ENCODE measurements around the gene CPXM1. TPM values are rescaled to one million over a fixed set of nuclear protein-coding genes. Genes with fewer than 3 reads are reported as not detected.

The CPXM1 gene
- total and polyA plus RNA-seq, 2 donors (not counting 3 experiments of a cell fraction or from before 2014, with no cell fraction given), result 18.9 to 20.3 TPM

GRCh38 chr20:2801286-2801728 is 880 bp upstream of the CPXM1 start:
- ChIA-PET POLR2A (no interaction called here), CTCF (interaction anchor here (0.7 to 2.6 kb wide), 3 partner anchors 11 to 51 kb away, joined by 3 to 6 read pairs (median 5); no protein-coding TSS in a partner anchor)

More at GRCh38 chr20:2801286-2801728, 880 bp upstream of the CPXM1 start:
- DNase-seq (ENCODE audit: low read depth, low spot score), result no peak
- peak; percentile 12 for FAIRE-seq
- TF ChIP-seq MAX (IDR thresholded peaks at IDR 0.05; ENCODE audit: insufficient read depth, insufficient read length) (no peak), POLR2A (IDR thresholded peaks at IDR 0.05; ENCODE audit: low read depth, low read length) (no peak), EZH2 (IDR thresholded peaks at IDR 0.05; ENCODE audit: borderline replicate concordance, low read depth, low read length, severe bottlenecking) (no peak), FOS (IDR thresholded peaks at IDR 0.05; ENCODE audit: borderline replicate concordance, insufficient read depth, low read length) (no peak), GATA2 (IDR thresholded peaks at IDR 0.05; ENCODE audit: insufficient read depth, insufficient read length, low read depth, low read length) (no peak), CTCF (IDR thresholded peaks at IDR 0.05; ENCODE audit: extremely low read depth in 1 of 2, insufficient read depth in 1 of 2, low read depth in 1 of 2, low read length in 2 of 2) (no peak), MYC (IDR thresholded peaks at IDR 0.05; ENCODE audit: low read depth, low read length) (no peak), POLR2AphosphoS5 (IDR thresholded peaks at IDR 0.05; ENCODE audit: insufficient read depth, low read depth, low read length) (no peak), JUN (IDR thresholded peaks at IDR 0.05; ENCODE audit: borderline replicate concordance, insufficient read depth, insufficient read length, low read depth) (no peak)
- BruUV-seq (replicated peaks), result TSS peak; percentile 63
- Histone ChIP-seq H3K27me3 (ENCODE audit: control insufficient read depth in 2 of 2, insufficient read depth in 2 of 2, low read length in 2 of 2) (peaks cover 53 to 65% of the 10 kb centered on the region in 2 experiments), H3K9ac (replicated peaks; ENCODE audit: extremely low read depth, insufficient read depth, low read length) (no peak overlapping the region), H3K4me1 (ENCODE audit: control insufficient read depth, extremely low read depth, insufficient read depth, low read length) (peaks cover 6% of the 10 kb centered on the region), H3K27ac (ENCODE audit: insufficient read depth, low read depth, low read length) (no peak overlapping the region), H3K79me2 (ENCODE audit: control insufficient read depth, insufficient read depth, low read length) (no peaks in the 10 kb centered on the region), H4K20me1 (replicated peaks; ENCODE audit: control insufficient read depth, extremely low read depth, insufficient read depth, low read length) (no peaks in the 10 kb centered on the region), H3K9me1 (replicated peaks; ENCODE audit: control insufficient read depth, extremely low read depth, insufficient read depth, low read length) (no peaks in the 10 kb centered on the region), H3K4me2 (ENCODE audit: insufficient read depth, low read length) (peak overlapping the region; percentile 33), H3K36me3 (ENCODE audit: control insufficient read depth in 2 of 2, extremely low read depth in 1 of 2, insufficient read depth in 2 of 2, low read length in 2 of 2) (no peaks in the 10 kb centered on the region), H2AFZ (ENCODE audit: low read depth, low read length) (no peak overlapping the region), H3K4me3 (replicated peaks in 1 of 3; ENCODE audit: insufficient read depth in 1 of 3, low read depth in 1 of 3, low read length in 3 of 3) (no peak overlapping the region), H3K9me3 (replicated peaks; ENCODE audit: control insufficient read depth, insufficient read depth, low read length) (no peaks in the 10 kb centered on the region)
- intact Hi-C loops (cut with micrococcal nuclease), result no loop called here
- dilution Hi-C loops (cut with MboI; ENCODE audit: extremely low pct_ligation_motif_present, low sequenced_read_pairs), result no loop called here

All from endothelial cell of umbilical vein (primary cell).